ENCODE data around the gene MARK4.
A peak's percentile ranks its signal among the peaks of the same experiment; 100 is the strongest.
"Not testable (repeated sequence)": the region's sequence is repeated elsewhere in the genome, so short reads cannot be mapped to it uniquely, and the experiment has no call there.

The MARK4 gene

DNA sequence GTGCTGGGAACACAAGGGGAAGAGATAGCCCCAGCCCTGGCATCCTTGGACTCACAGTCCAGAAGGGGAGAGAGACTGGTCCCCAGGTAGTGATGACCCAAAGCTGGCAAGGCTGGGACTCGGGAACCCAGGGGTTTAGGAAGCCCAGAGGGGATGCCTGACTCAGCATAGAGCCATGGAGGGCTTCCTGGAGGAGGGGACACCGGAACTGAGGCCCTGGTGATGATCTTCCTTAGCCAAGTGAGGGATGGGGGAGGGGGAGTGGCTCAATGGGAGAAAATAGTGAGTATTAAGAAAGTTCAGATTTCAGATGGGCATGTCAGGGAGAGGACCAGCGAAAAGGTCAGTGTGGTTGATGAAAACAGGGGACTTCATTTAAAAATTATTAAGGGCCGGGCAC lies 32.6 kb upstream of the MARK4 start:
- Histone ChIP-seq H3K9ac (ENCODE audit: low read length) (no peak overlapping the region), H3K9me3 (ENCODE audit: control insufficient read depth, insufficient read depth, low read depth, low read length) (no peaks in the 10 kb centered on the region), H3K27me3 (ENCODE audit: control insufficient read depth, insufficient read depth, low read length) (peaks cover 50% of the 10 kb centered on the region), H3K36me3 (ENCODE audit: control insufficient read depth, insufficient read depth, low read length) (no peaks in the 10 kb centered on the region), H3K27ac (ENCODE audit: low read depth, low read length) (no peak overlapping the region), H3K4me3 (ENCODE audit: low read depth, low read length) (peak overlapping the region; percentile 54), H3K4me1 (ENCODE audit: control insufficient read depth, insufficient read depth, low read length) (peaks cover 18% of the 10 kb centered on the region)

DNA sequence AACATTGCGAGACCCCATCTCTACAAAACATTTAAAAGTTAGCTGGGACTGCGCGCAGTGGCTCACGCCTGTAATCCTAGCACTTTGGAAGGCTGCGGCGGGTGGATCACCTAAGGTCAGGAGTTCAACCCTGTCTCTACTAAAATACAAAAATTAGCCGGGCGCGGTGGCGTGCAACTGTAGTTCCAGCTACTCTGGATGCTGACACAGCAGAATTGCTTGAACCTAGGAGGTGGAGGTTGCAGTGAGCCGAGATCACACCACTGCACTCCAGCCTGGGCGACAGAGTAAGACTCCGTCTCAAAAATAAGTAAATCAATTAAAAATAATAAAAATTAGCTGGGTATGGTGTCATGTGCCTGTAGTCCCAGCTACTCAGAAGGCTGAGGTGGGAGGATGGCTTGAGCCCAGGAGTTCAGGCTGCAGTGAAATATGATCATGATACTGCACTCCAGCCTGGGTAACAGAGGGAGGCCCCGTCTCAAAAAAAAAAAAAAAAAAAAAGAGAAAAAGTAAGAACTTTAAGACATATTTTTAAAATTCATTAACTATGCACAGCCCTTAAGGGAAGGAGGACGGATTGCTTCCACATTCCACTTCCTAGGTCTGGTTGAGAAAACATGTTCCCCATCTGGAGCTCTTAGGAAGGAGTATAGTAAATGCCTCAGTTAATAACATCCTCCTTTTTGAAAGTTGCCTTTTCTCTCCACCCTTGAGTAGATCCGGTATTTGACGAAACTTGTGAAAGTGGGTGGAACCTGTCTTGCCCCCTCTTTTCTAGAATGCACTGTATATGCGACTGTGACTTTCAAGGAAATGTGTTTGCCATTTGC lies 31.9 kb upstream of the MARK4 start:
- no peaks in the 10 kb centered on the region for H3K36me3 ChIP-seq (ENCODE audit: control insufficient read depth, insufficient read depth, low read length)
- peaks cover 18% of the 10 kb centered on the region for H3K4me1 ChIP-seq (ENCODE audit: control insufficient read depth, insufficient read depth, low read length)
- H3K4me3 ChIP-seq (ENCODE audit: low read depth, low read length): no peak overlapping the region
- peaks cover 50% of the 10 kb centered on the region for H3K27me3 ChIP-seq (ENCODE audit: control insufficient read depth, insufficient read depth, low read length)
- no peak overlapping the region for H3K27ac ChIP-seq (ENCODE audit: low read depth, low read length)
- H3K9me3 ChIP-seq (ENCODE audit: control insufficient read depth, insufficient read depth, low read depth, low read length): no peaks in the 10 kb centered on the region
- no peak overlapping the region for H3K9ac ChIP-seq (ENCODE audit: low read length)

DNA sequence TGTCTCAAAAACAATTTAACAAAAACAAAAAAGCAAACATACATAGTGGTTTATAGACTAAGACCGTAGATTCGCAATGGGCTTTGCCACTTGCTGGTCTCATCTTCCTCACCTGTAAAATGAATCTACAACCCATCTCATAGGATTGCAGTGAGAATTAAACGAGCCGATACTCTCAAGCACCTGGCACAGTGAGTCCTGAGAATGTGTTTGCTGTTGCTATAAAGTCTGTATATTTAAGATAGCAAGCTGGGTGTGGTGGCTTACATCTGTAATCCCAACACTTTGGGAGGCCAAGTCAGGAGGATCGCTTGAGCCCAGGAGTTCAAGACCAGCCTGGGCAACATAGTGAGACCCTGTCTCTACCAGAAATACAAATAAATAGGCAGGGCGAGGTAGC lies 28.3 kb upstream of the MARK4 start:
- Histone ChIP-seq H3K9ac (ENCODE audit: low read length) (no peak overlapping the region), H3K36me3 (ENCODE audit: control insufficient read depth, insufficient read depth, low read length) (no peaks in the 10 kb centered on the region), H3K27ac (ENCODE audit: low read depth, low read length) (no peak overlapping the region), H3K9me3 (ENCODE audit: control insufficient read depth, insufficient read depth, low read depth, low read length) (no peaks in the 10 kb centered on the region), H3K4me1 (ENCODE audit: control insufficient read depth, insufficient read depth, low read length) (peaks cover 5% of the 10 kb centered on the region; the same call in 1 of the 2 replicates), H3K27me3 (ENCODE audit: control insufficient read depth, insufficient read depth, low read length) (peaks cover 24% of the 10 kb centered on the region), H3K4me3 (ENCODE audit: low read depth, low read length) (no peak overlapping the region)

DNA sequence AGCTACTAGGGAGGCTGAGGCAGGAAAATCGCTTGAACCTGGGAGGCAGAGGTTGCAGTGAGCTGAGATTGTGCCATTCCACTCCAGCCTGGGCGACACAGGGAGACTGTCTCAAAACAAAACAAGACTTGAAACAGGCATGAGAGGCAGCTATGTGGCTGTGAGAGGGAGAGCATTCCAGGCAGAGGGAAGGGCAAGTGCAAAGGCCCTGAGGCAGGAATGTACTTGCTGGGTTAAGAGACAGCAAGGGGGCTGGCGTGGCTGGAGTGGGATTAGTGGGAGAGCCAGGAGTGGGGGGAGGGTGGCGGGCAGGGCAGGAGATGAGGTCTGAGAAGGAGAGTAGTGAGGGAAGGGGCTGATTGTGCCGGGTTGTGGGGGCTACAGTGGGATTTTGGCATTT lies 27.2 kb upstream of the MARK4 start:
- Histone ChIP-seq H3K9ac (ENCODE audit: low read length) (no peak overlapping the region), H3K27ac (ENCODE audit: low read depth, low read length) (no peak overlapping the region), H3K27me3 (ENCODE audit: control insufficient read depth, insufficient read depth, low read length) (peaks cover 12% of the 10 kb centered on the region), H3K9me3 (ENCODE audit: control insufficient read depth, insufficient read depth, low read depth, low read length) (no peaks in the 10 kb centered on the region), H3K4me3 (ENCODE audit: low read depth, low read length) (no peak overlapping the region), H3K4me1 (ENCODE audit: control insufficient read depth, insufficient read depth, low read length) (no peaks in the 10 kb centered on the region), H3K36me3 (ENCODE audit: control insufficient read depth, insufficient read depth, low read length) (no peaks in the 10 kb centered on the region)

DNA sequence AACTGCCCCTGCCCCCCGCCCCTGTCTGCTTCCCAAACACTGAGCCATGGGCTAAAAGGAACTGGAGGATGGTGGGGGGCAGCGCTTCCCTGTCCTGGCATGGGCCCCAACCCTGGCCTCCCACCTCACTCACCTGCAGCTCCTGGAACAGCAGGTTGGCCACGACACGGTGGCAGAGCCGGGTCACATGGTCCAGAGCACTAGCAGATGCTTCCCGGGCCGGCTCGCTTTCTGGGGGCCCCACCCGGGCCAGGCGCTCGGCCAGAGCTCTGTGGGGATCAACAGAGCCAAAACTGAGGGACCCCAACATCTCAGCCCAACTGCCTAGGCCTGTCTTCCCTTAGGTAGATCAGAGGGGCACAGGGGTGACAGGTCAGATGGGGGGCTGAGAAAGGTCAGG lies 26.4 kb upstream of the MARK4 start:
- H3K9ac ChIP-seq (ENCODE audit: low read length): no peak overlapping the region
- peaks cover 7% of the 10 kb centered on the region for H3K27me3 ChIP-seq (ENCODE audit: control insufficient read depth, insufficient read depth, low read length)

DNA sequence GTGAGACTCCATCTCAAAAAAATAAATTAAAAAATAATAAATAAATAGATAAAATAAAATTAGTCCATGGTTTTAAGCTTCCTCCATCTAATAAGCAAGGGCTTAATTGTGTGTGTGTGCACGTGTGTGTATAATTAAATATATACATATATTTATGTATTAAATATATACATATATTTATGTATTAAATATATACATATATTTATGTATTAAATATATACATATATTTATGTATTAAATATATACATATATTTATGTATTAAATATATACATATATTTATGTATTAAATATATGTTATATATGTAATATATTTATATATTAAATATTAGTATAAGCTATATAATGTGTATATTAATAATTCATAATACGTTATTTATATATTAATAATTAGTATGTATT lies 22.0 kb upstream of the MARK4 start:
- not testable (repeated sequence) for H3K36me3 ChIP-seq (ENCODE audit: control insufficient read depth, insufficient read depth, low read length); H3K4me3 ChIP-seq (ENCODE audit: low read depth, low read length); H3K9ac ChIP-seq (ENCODE audit: low read length); H3K27ac ChIP-seq (ENCODE audit: low read depth, low read length); H3K9me3 ChIP-seq (ENCODE audit: control insufficient read depth, insufficient read depth, low read depth, low read length); H3K4me1 ChIP-seq (ENCODE audit: control insufficient read depth, insufficient read depth, low read length)
- H3K27me3 ChIP-seq (ENCODE audit: control insufficient read depth, insufficient read depth, low read length): peaks cover 31% of the 10 kb centered on the region

More for the DNA sequence above, 26.4 kb upstream of the MARK4 start:
- Histone ChIP-seq H3K27ac (ENCODE audit: low read depth, low read length) (no peak overlapping the region), H3K9me3 (ENCODE audit: control insufficient read depth, insufficient read depth, low read depth, low read length) (no peaks in the 10 kb centered on the region), H3K4me3 (ENCODE audit: low read depth, low read length) (no peak overlapping the region), H3K4me1 (ENCODE audit: control insufficient read depth, insufficient read depth, low read length) (no peaks in the 10 kb centered on the region), H3K36me3 (ENCODE audit: control insufficient read depth, insufficient read depth, low read length) (no peaks in the 10 kb centered on the region)

DNA sequence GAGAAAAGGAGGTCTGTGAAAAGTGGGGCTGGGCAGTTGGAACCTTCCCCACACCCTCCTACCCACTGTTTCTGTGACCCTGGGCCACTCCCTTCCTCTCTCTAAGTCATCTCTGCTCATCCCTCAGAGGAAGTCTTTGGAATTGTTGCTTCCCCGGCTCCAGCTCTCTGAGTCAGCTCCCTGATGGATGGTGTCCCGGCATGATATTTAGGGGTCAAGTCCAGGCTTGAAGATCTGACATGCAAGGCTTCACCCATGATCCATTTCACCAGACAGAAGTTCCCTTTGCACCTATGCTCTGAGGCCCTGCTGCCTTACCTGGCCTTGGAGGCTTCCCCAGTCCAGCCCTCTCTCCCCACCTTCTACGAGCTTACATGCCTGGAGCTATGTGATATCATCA lies 19.2 kb upstream of the MARK4 start:
- Histone ChIP-seq H3K4me1 (ENCODE audit: control insufficient read depth, insufficient read depth, low read length) (peaks cover 8% of the 10 kb centered on the region), H3K27ac (ENCODE audit: low read depth, low read length) (no peak overlapping the region), H3K9me3 (ENCODE audit: control insufficient read depth, insufficient read depth, low read depth, low read length) (no peaks in the 10 kb centered on the region), H3K36me3 (ENCODE audit: control insufficient read depth, insufficient read depth, low read length) (no peaks in the 10 kb centered on the region), H3K27me3 (ENCODE audit: control insufficient read depth, insufficient read depth, low read length) (peaks cover 50% of the 10 kb centered on the region), H3K4me3 (ENCODE audit: low read depth, low read length) (no peak overlapping the region), H3K9ac (ENCODE audit: low read length) (no peak overlapping the region)

DNA sequence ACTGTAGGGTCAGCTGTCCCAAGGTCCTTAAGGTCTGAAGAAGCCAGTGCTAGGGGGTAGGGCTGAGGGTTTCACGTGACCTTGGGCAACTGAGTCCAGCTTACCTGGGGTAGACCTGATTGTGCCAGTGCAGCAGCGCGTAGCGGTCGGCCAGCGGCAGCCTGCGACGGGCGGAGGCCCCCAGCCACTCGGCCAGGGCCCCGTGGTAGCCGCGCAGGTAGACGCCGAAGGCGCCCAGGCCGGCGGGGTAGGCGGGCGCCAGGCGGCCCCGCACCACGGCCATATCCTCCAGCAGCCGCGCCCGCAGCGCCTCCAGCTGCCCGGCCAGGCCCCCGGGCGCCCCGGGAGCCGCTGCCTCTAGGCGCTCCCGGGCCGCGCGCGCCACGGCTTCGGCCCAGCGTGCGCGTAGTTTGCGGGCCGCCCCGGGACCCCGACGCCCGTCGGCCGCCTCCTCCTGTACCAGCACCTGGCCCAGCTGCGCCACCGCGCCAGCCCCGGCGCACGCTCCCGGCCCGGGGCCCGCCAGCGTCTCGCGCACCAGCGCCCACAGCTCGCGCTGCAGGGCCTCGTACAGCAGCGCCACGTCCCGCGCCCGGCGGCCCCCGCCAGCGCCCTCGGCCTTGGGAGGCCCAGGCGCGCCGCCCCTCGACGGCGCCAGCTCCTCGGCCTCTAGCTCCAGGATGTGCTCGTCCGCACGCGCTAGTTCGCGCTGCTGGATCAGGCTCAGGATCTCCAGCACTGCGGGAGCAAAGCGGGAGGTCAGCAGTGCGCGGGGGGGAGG lies 16.8 kb upstream of the MARK4 start:
- Histone ChIP-seq H3K27me3 (ENCODE audit: control insufficient read depth, insufficient read depth, low read length) (peaks cover 60% of the 10 kb centered on the region), H3K9me3 (ENCODE audit: control insufficient read depth, insufficient read depth, low read depth, low read length) (no peaks in the 10 kb centered on the region), H3K27ac (ENCODE audit: low read depth, low read length) (no peak overlapping the region), H3K36me3 (ENCODE audit: control insufficient read depth, insufficient read depth, low read length) (no peaks in the 10 kb centered on the region), H3K9ac (ENCODE audit: low read length) (no peak overlapping the region), H3K4me1 (ENCODE audit: control insufficient read depth, insufficient read depth, low read length) (peaks cover 8% of the 10 kb centered on the region), H3K4me3 (ENCODE audit: low read depth, low read length) (peak overlapping the region; percentile 47; the same call in 1 of the 2 replicates)

DNA sequence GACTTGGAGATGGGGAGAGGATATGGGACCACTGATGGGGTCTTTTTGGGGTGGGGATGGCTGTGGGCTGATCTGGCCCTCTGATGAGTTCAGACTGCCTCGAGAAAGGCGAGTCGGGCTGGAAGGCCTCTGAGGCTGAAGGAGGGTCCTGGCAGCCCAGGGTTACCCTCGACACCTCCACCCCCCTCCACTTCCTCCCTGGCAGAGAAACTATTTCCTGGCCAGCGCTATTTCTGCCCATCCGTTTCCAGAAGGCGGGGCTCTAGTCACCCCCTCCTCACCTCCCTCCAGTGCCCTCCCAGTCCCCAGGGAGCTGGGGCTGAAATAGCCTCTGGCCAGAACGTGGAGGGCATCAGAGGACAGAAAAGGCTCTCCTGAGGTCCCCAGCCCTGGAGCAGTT lies 15.6 kb upstream of the MARK4 start:
- Histone ChIP-seq H3K27ac (ENCODE audit: low read depth, low read length) (no peak overlapping the region), H3K27me3 (ENCODE audit: control insufficient read depth, insufficient read depth, low read length) (peaks cover 60% of the 10 kb centered on the region), H3K9me3 (ENCODE audit: control insufficient read depth, insufficient read depth, low read depth, low read length) (no peaks in the 10 kb centered on the region), H3K4me3 (ENCODE audit: low read depth, low read length) (peak overlapping the region; percentile 6; the same call in 1 of the 2 replicates), H3K36me3 (ENCODE audit: control insufficient read depth, insufficient read depth, low read length) (no peaks in the 10 kb centered on the region), H3K4me1 (ENCODE audit: control insufficient read depth, insufficient read depth, low read length) (peaks cover 8% of the 10 kb centered on the region), H3K9ac (ENCODE audit: low read length) (no peak overlapping the region)

DNA sequence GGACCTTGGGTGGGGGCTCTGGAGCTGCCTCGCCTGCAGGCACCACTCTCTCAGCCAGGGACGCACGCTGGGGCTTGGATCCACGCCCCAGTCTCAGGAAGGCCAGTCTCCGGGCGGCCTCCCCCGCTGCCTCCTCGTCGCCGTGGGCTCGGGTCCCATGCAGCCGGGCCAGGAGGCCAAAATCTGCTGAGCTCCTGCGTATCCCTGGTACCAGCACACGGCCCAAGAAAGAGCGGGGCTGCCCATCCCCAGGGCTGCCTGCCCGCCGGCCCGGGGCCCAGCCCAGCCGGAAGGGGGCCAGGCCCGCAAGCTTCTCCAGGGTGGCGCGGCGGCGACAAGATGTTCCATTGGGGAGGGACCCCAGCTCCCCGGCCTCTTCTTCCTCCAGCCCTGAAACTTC lies 12.5 kb upstream of the MARK4 start:
- no peaks in the 10 kb centered on the region for H3K9me3 ChIP-seq (ENCODE audit: control insufficient read depth, insufficient read depth, low read depth, low read length)
- no peak overlapping the region for H3K4me3 ChIP-seq (ENCODE audit: low read depth, low read length)
- H3K4me1 ChIP-seq (ENCODE audit: control insufficient read depth, insufficient read depth, low read length): peaks cover 8% of the 10 kb centered on the region
- H3K9ac ChIP-seq (ENCODE audit: low read length): no peak overlapping the region
- H3K27me3 ChIP-seq (ENCODE audit: control insufficient read depth, insufficient read depth, low read length): peaks cover 36% of the 10 kb centered on the region
- H3K27ac ChIP-seq (ENCODE audit: low read depth, low read length): no peak overlapping the region
- H3K36me3 ChIP-seq (ENCODE audit: control insufficient read depth, insufficient read depth, low read length): no peaks in the 10 kb centered on the region

DNA sequence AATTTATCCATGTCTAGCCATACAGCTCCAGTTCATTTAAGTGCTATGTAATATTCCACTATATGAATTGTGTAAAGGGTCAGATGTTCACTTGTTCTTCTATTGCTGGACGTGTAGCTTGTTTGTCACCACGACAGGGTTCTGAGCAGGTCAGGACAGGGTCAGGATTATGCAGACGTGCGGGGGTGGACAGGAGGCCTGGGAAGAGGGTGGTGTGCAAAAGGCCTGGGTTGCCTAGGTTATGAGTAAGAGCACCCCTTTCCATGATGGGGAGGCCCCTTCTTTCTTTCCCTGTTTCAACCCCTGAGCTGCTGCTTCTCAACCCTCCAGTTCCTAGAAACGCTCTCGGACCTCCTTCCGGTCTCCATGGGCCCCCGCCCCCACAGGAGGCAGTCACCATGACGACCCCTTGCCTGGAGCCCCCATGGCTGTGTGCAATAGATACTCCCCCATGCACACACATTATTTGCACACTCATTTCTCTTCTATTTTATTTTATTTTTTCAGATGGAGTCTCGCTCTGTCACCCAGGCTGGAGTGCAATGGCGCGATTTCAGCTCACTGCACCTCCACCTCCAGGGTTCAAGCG lies 7.8 kb upstream of the MARK4 start:
- Histone ChIP-seq H3K4me1 (ENCODE audit: control insufficient read depth, insufficient read depth, low read length) (peaks cover 17% of the 10 kb centered on the region; the same call in 1 of the 2 replicates), H3K36me3 (ENCODE audit: control insufficient read depth, insufficient read depth, low read length) (no peaks in the 10 kb centered on the region), H3K27ac (ENCODE audit: low read depth, low read length) (no peak overlapping the region), H3K4me3 (ENCODE audit: low read depth, low read length) (no peak overlapping the region), H3K9me3 (ENCODE audit: control insufficient read depth, insufficient read depth, low read depth, low read length) (no peaks in the 10 kb centered on the region), H3K9ac (ENCODE audit: low read length) (no peak overlapping the region), H3K27me3 (ENCODE audit: control insufficient read depth, insufficient read depth, low read length) (peaks cover 6% of the 10 kb centered on the region; the same call in 1 of the 2 replicates)
